Body of pancreas (tissue), 4 donors: ENCODE results near the gene PTPRN2. TPM values are rescaled to one million over a fixed set of nuclear protein-coding genes. Genes with fewer than 3 reads are reported as not detected.

Source experiments
- ATAC-seq: fragments of 150-250 bp; one replicate; pipeline ENCODE4 v1.9.1; 2016
- DNase-seq, 4 donors: peaks; one replicate each; pipeline ENCODE4 v3.0.0-alpha.2; 2019
- H3K27ac ChIP-seq, 4 donors: fragments of 200-600 bp; sonication (generic); 1 replicate in 3 of 4; 2 replicates in 1 of 4; pipeline versions ENCODE4 v1.5.1 to v1.6.1; 2016 to 2019; ENCODE audit warnings: mild to moderate bottlenecking in 1 of 4, mixed read lengths in 1 of 4, moderate library complexity in 1 of 4
- H3K27me3 ChIP-seq, 2 donors: fragments of 200-600 bp; sonication (generic); one replicate each; pipeline ENCODE4 v1.6.0; 2016; ENCODE audit warnings: mild to moderate bottlenecking in 1 of 2
- H3K36me3 ChIP-seq, 2 donors: fragments of 200-600 bp; sonication (generic); replicated peaks in 1 of 2; 2 replicates each; pipeline ENCODE4 v1.5.1; 2016; ENCODE audit warnings: low read depth in 2 of 2; ENCODE audit not compliant: insufficient read depth in 1 of 2
- H3K4me1 ChIP-seq: fragments of 200-600 bp; sonication (generic); one replicate; pipeline ENCODE4 v1.6.0; 2016
- H3K4me3 ChIP-seq, 2 donors: fragments of 200-600 bp; sonication (generic); 1 replicate in 1 of 2; 2 replicates in 1 of 2; pipeline ENCODE4 v1.5.1; 2016 to 2019
- H3K9me3 ChIP-seq, 3 donors: fragments of 200-600 bp; sonication (generic); 1 replicate in 2 of 3; 2 replicates in 1 of 3; pipeline ENCODE4 v1.5.1; 2016
- POLR2A ChIP-seq, 3 donors: fragments of 450-650 bp; IDR thresholded peaks; one replicate each; pipeline ENCODE4 v1.6.1; 2016; ENCODE audit warnings: antibody characterized with exemption in 3 of 3, mild to moderate bottlenecking in 2 of 3
- WGBS, 2 donors: methylation state at CpG; one replicate each; pipeline ENCODE4 v1.1.5; 2017; 5-methylcytosine and 5-hydroxymethylcytosine counted together
- intact Hi-C: fragments of 100-400 bp; cut with DNase I; formaldehyde crosslinking; loops from one replicate; pipeline ENCODE4 v1.15.1; 2023
- total RNA-seq, 2 donors: library from RNA; depleted of rRNA; stranded (reverse); fragments of >200 nt; gene quantifications; one replicate each; pipeline ENCODE4 v1.1.0, GENCODE V29; 2016
- TF ChIP-seq, protein P1 (sequence below), 7 experiments: fragments of 450-650 bp in 4 of 7; fragments of 200-600 bp in 3 of 7; sonication (generic) in 3 of 7; IDR thresholded peaks; one replicate each; pipeline ENCODE4 v1.5.1; 2016 to 2019; ENCODE audit warnings: antibody characterized with exemption in 7 of 7

The PTPRN2 gene
- total RNA-seq, 2 donors from 2014 or later = 31.6 to 76.1 TPM

DNA sequence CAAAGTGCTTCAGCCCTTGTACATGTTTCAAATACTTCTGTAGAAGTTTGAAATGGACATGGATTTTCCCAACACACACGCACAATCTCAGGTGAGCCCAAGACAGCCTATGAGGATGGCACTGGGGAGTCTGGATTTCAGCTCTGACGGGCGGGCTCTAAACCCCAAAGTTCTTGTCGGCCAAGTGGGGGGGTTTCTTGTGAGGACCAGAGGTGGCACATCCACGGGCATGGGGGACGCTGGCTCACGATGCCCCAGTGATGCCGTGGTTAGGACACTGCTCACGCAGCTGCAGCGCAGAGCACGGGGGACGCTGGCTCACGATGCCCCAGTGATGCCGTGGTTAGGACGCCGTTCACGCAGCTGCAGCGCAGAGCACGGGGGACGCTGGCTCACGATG lies 970.7 kb downstream of the PTPRN2 start:
- ATAC-seq (no peak), DNase-seq (no peak)
- no peaks in the 10 kb centered on the region for H3K36me3 ChIP-seq
- no peak overlapping the region for H3K4me3 ChIP-seq
- H3K27me3 ChIP-seq = no peaks in the 10 kb centered on the region
- H3K27ac ChIP-seq = no peak overlapping the region
- no peak for TF ChIP-seq POLR2A (IDR thresholded peaks at IDR 0.05)
- TF ChIP-seq, protein P1, sequence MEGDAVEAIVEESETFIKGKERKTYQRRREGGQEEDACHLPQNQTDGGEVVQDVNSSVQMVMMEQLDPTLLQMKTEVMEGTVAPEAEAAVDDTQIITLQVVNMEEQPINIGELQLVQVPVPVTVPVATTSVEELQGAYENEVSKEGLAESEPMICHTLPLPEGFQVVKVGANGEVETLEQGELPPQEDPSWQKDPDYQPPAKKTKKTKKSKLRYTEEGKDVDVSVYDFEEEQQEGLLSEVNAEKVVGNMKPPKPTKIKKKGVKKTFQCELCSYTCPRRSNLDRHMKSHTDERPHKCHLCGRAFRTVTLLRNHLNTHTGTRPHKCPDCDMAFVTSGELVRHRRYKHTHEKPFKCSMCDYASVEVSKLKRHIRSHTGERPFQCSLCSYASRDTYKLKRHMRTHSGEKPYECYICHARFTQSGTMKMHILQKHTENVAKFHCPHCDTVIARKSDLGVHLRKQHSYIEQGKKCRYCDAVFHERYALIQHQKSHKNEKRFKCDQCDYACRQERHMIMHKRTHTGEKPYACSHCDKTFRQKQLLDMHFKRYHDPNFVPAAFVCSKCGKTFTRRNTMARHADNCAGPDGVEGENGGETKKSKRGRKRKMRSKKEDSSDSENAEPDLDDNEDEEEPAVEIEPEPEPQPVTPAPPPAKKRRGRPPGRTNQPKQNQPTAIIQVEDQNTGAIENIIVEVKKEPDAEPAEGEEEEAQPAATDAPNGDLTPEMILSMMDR (IDR thresholded peaks at IDR 0.05) = no peak
- no peaks in the 10 kb centered on the region for H3K4me1 ChIP-seq
- intact Hi-C loops = no loop called here
- H3K9me3 ChIP-seq = no peaks in the 10 kb centered on the region
- 91 to 93% methylated on average over 15 to 21 of the region's 21 CpGs for WGBS, 2 donors

DNA sequence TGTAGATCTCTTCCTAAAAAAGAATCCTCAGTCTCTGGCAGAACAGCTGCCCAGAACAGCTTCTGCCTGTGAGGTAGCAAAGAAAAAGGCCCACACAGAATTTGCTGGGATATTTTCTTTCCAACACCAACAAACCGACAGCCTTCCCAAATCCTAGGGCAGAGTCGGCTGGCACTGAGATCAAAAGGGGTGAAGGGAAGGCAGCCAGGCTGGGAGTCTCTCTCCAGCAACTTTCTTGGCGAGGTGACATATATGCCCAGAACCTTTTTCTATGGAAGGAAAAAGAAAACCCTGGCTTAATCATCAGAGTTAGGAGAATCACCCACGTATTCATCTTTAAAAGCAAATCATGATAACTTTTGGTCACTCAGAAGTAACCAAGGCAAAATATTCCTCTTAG lies 971.2 kb downstream of the PTPRN2 start:
- DNase-seq (no peak), ATAC-seq (no peak)
- Histone ChIP-seq H3K9me3 (no peaks in the 10 kb centered on the region), H3K4me1 (no peaks in the 10 kb centered on the region), H3K4me3 (no peak overlapping the region), H3K27me3 (no peaks in the 10 kb centered on the region), H3K36me3 (no peaks in the 10 kb centered on the region), H3K27ac (no peak overlapping the region)
- WGBS, 2 donors = 76 to 82% methylated on average over 4 of the region's 4 CpGs
- intact Hi-C loops = no loop called here
- TF ChIP-seq POLR2A (IDR thresholded peaks at IDR 0.05) = no peak
- TF ChIP-seq, protein P1 (IDR thresholded peaks at IDR 0.05) = no peak

GRCh38 chr7:157615852-157616251 lies 971.8 kb downstream of the PTPRN2 start:
- DNase-seq (no peak), ATAC-seq (no peak)
- Histone ChIP-seq H3K27ac (no peak overlapping the region), H3K4me3 (no peak overlapping the region), H3K4me1 (no peaks in the 10 kb centered on the region), H3K27me3 (no peaks in the 10 kb centered on the region), H3K9me3 (no peaks in the 10 kb centered on the region), H3K36me3 (no peaks in the 10 kb centered on the region)
- intact Hi-C loops = no loop called here
- TF ChIP-seq POLR2A (IDR thresholded peaks at IDR 0.05) = no peak
- TF ChIP-seq, protein P1 (IDR thresholded peaks at IDR 0.05) = no peak
- WGBS, 2 donors = 95% methylated on average over 17 of the region's 17 CpGs

GRCh38 chr7:157615101-157615817 lies 972.4 kb downstream of the PTPRN2 start:
- Histone ChIP-seq H3K27me3 (no peaks in the 10 kb centered on the region), H3K36me3 (no peaks in the 10 kb centered on the region), H3K9me3 (no peaks in the 10 kb centered on the region), H3K4me1 (no peaks in the 10 kb centered on the region), H3K4me3 (no peak overlapping the region), H3K27ac (no peak overlapping the region)
- TF ChIP-seq, protein P1 (IDR thresholded peaks at IDR 0.05) = no peak
- TF ChIP-seq POLR2A (IDR thresholded peaks at IDR 0.05) = no peak
- DNase-seq (no peak), ATAC-seq (no peak)
- WGBS, 2 donors = 87 to 90% methylated on average over 21 to 36 of the region's 36 CpGs
- intact Hi-C loops = no loop called here

GRCh38 chr7:157614457-157615020 lies 973.1 kb downstream of the PTPRN2 start:
- no peaks in the 10 kb centered on the region for H3K4me1 ChIP-seq
- TF ChIP-seq, protein P1 (IDR thresholded peaks at IDR 0.05) = no peak
- no peak for TF ChIP-seq POLR2A (IDR thresholded peaks at IDR 0.05)
- ATAC-seq (no peak), DNase-seq (no peak)
- no peak overlapping the region for H3K4me3 ChIP-seq
- intact Hi-C loops = no loop called here
- H3K36me3 ChIP-seq = no peaks in the 10 kb centered on the region
- no peak overlapping the region for H3K27ac ChIP-seq
- no peaks in the 10 kb centered on the region for H3K9me3 ChIP-seq
- no peaks in the 10 kb centered on the region for H3K27me3 ChIP-seq
- 87 to 92% methylated on average over 11 to 12 of the region's 12 CpGs for WGBS, 2 donors
